NB4 (cell line): ENCODE measurements around the gene MEPCE.

ENCODE experiments used
- MYC ChIP-seq: IDR thresholded peaks from 2 replicates; pipeline ENCODE4 v1.6.1; 2011; ENCODE audit warnings: low read depth, low read length
- TF ChIP-seq, protein P1 (sequence below): IDR thresholded peaks from 2 replicates; pipeline ENCODE4 v1.6.1; 2011; ENCODE audit warnings: low read depth, low read length
- TF ChIP-seq, protein P2 (sequence below): IDR thresholded peaks from one replicate; pipeline ENCODE4 v1.5.1; 2012; ENCODE audit warnings: low read depth, low read length

DNA sequence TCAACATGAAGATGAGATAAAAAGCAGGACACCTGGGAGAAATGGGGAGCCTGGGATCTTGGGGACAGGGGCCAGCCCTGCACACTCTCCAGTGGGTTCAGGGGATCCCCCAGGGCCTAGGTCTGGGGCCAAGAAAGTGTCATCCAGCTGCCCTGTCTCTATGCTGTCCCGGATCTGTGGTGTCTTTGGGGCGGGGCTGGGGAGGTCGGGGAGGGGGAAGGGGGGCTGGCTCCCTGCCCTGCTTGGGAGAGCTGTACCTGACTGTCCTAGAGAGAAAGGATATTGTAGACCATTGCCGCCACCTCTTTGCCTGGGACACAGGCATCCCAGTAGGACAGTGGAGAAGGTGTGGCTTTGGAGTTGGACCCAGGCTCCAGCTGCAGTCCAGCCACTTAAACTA, 41.4 kb downstream of the MEPCE start:
- TF ChIP-seq, protein P1, sequence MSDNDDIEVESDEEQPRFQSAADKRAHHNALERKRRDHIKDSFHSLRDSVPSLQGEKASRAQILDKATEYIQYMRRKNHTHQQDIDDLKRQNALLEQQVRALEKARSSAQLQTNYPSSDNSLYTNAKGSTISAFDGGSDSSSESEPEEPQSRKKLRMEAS: no peak
- TF ChIP-seq, protein P2, sequence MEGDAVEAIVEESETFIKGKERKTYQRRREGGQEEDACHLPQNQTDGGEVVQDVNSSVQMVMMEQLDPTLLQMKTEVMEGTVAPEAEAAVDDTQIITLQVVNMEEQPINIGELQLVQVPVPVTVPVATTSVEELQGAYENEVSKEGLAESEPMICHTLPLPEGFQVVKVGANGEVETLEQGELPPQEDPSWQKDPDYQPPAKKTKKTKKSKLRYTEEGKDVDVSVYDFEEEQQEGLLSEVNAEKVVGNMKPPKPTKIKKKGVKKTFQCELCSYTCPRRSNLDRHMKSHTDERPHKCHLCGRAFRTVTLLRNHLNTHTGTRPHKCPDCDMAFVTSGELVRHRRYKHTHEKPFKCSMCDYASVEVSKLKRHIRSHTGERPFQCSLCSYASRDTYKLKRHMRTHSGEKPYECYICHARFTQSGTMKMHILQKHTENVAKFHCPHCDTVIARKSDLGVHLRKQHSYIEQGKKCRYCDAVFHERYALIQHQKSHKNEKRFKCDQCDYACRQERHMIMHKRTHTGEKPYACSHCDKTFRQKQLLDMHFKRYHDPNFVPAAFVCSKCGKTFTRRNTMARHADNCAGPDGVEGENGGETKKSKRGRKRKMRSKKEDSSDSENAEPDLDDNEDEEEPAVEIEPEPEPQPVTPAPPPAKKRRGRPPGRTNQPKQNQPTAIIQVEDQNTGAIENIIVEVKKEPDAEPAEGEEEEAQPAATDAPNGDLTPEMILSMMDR: no peak
- no peak for TF ChIP-seq MYC
